RWPE1 (cell line): ENCODE measurements around the gene GPR107.

Experiments used
- CTCF ChIA-PET: fragments of 350-600 bp; sonication (Branson Sonifier 250); formaldehyde crosslinking; extraction: SDS; loops from one replicate; lab custom pipeline; 2021; lab: Yijun Ruan, JAX
- POLR2A ChIA-PET: fragments of 400-600 bp; formaldehyde crosslinking; extraction: SDS; loops from one replicate; lab custom pipeline; 2020; ENCODE audit warnings: antibody characterized with exemption; ENCODE audit not compliant: low non-redundant PET; lab: Yijun Ruan, JAX
- DNase-seq: peaks from one replicate; pipeline ENCODE4 v3.0.0; 2012; ENCODE audit warnings: low spot score
- H3K27ac ChIP-seq: fragments of 450-650 bp; 2 replicates; pipeline ENCODE4 v1.5.1; 2017
- TF ChIP-seq, protein P1 (sequence below): fragments of 450-650 bp; conservative IDR thresholded peaks from 2 replicates; pipeline ENCODE4 v1.5.1; 2017; ENCODE audit warnings: low read depth, mild to moderate bottlenecking

GPR107 gene

DNA sequence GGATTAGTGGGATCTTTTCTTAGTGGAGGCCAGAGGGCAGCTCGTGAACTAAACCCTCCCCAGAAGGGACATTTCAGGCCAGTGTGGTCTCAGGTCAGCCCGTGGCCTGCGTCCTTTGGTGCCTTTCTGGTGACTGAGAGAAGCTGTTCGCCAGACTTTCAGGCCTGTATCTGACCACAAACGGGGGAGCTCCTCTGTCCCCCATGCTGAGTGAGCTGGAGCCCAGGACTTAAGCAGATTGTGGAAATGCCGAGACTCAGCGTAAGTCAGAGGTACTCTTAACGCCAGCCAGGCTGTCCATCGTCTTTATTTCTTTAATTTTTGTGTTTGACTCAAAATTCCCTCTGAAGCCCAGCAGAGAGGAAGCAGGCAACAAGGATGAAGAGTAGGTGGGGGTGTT is 63.7 kb downstream of the GPR107 start:
- CTCF ChIA-PET, result interaction anchor here (1.3 kb wide), 1 partner anchor 126 kb away, joined by 4 read pairs; no protein-coding TSS in a partner anchor
- no peak for DNase-seq
- TF ChIP-seq, protein P1, sequence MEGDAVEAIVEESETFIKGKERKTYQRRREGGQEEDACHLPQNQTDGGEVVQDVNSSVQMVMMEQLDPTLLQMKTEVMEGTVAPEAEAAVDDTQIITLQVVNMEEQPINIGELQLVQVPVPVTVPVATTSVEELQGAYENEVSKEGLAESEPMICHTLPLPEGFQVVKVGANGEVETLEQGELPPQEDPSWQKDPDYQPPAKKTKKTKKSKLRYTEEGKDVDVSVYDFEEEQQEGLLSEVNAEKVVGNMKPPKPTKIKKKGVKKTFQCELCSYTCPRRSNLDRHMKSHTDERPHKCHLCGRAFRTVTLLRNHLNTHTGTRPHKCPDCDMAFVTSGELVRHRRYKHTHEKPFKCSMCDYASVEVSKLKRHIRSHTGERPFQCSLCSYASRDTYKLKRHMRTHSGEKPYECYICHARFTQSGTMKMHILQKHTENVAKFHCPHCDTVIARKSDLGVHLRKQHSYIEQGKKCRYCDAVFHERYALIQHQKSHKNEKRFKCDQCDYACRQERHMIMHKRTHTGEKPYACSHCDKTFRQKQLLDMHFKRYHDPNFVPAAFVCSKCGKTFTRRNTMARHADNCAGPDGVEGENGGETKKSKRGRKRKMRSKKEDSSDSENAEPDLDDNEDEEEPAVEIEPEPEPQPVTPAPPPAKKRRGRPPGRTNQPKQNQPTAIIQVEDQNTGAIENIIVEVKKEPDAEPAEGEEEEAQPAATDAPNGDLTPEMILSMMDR, result no peak
- POLR2A ChIA-PET, result no interaction called here
- peak overlapping the region; percentile 13; the same call in 1 of the 2 replicates for H3K27ac ChIP-seq

- peak overlapping the region; percentile 57 for H3K27ac ChIP-seq
- no peak for DNase-seq
- TF ChIP-seq, protein P1, result no peak
- CTCF ChIA-PET, result interaction anchor here (1.3 kb wide), 1 partner anchor 125 kb away, joined by 4 read pairs; no protein-coding TSS in a partner anchor
- POLR2A ChIA-PET, result no interaction called here
Measured at GRCh38 chr9:130117816-130118632, 64.3 kb downstream of the GPR107 start.

GRCh38 chr9:130118841-130119518 is 65.3 kb downstream of the GPR107 start:
- CTCF ChIA-PET, result interaction anchor here (1.1 kb wide), 1 partner anchor 16 kb away, joined by 4 read pairs; no protein-coding TSS in a partner anchor
- TF ChIP-seq, protein P1, result no peak
- POLR2A ChIA-PET, result no interaction called here
- DNase-seq, result no peak
- H3K27ac ChIP-seq, result peak overlapping the region; percentile 57

DNA sequence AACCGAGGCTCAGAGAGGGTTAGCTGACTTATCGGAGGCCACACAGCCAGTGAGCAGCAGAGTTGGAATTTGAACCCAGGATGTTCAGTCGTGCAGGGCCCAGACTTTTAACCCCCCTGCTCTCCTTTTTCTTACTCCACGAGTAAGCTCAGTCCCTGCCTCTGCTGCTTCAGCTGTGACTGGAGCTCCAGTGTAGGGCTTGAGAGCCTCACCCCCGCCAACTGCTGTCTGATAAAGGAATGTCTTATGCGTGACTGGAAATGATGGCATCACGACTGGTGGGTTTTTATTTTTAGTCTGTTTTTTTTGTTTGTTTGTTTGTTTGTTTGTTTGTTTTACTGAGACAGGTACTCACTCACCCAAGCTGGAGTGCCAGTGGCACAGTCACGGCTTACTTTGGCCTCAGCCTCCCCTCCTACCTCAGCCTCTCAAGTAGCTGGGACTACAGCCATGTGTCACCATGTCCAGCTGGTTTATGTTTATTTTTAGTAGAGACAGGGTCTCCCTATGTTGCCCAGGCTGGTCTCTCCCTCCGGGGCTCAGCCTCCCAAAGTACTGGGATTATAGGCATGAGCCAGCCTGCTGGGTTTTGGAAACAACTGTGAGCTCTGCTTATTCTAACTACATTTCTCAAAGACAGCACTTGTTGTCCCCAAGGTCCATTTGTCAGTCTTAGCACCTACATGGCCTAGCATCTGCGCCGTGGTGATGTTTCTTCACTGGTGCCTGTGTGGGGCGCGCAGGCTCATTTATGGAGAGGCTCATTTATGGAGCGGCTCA is 66.0 kb downstream of the GPR107 start:
- CTCF ChIA-PET, result interaction anchor here (0.6 to 1.1 kb wide), 2 partner anchors 16 to 85 kb away, joined by 3 to 4 read pairs; no protein-coding TSS in a partner anchor
- DNase-seq, result no peak
- POLR2A ChIA-PET, result no interaction called here

DNA sequence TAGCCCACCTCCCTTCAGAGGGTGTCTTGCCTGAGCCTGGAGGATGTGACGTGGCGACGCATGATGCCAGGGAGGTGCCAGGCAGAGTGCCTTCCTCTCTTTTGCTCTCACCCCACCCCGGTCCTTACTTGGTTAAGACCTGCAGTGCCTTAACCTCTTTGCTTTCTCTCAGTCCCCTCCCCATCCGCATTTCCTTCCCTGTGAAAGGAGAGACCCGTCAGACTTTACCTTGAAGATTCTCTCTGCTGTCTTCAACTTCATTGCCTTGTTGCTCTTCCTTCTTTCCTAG is 66.5 kb downstream of the GPR107 start:
- CTCF ChIA-PET, result no interaction called here
- TF ChIP-seq, protein P1, result no peak

More for the DNA sequence above, 66.0 kb downstream of the GPR107 start:
- H3K27ac ChIP-seq, result peak overlapping the region; percentile 57
- TF ChIP-seq, protein P1, result no peak

GRCh38 chr9:130120832-130121231 is 67.1 kb downstream of the GPR107 start:
- ChIA-PET POLR2A (no interaction called here), CTCF (interaction anchor here (0.7 to 0.9 kb wide), 2 partner anchors 13 to 15 kb away, joined by 3 read pairs; no protein-coding TSS in a partner anchor)
- TF ChIP-seq, protein P1, result no peak
- DNase-seq, result no peak
- no peak overlapping the region for H3K27ac ChIP-seq

More for the DNA sequence above, 66.5 kb downstream of the GPR107 start:
- POLR2A ChIA-PET, result no interaction called here
- DNase-seq, result no peak
- H3K27ac ChIP-seq, result 0 out of 2 replicates have a peak overlapping the region, but pooled peaks have one; percentile 57
